Endothelial cell of hepatic sinusoid (primary cell): Measurements from ENCODE around the gene SAMD1.
"Not testable (repeated sequence)": the region's sequence is repeated elsewhere in the genome, so short reads cannot be mapped to it uniquely, and the experiment has no call there.

Experiments
- in situ Hi-C: cut with HindIII; loops from 2 replicates; pipeline ENCODE4 v1.10.0; 2017; ENCODE audit warnings: low sequenced_read_pairs

Gene SAMD1

GRCh38 chr19:14042659-14043608, 47.6 kb downstream of the SAMD1 start:
- in situ Hi-C loops = not testable (repeated sequence)

- in situ Hi-C loops = no loop called here
Observed at GRCh38 chr19:14039181-14039580, 51.4 kb downstream of the SAMD1 start.
